ENCODE results near the gene LCN6. TPM values are rescaled to one million over a fixed set of nuclear protein-coding genes. Genes with fewer than 3 reads are reported as not detected.

Gene LCN6
- total RNA-seq, 4 donors from 2014 or later, result 4.0 to 8.3 (median 5.9) TPM

DNA sequence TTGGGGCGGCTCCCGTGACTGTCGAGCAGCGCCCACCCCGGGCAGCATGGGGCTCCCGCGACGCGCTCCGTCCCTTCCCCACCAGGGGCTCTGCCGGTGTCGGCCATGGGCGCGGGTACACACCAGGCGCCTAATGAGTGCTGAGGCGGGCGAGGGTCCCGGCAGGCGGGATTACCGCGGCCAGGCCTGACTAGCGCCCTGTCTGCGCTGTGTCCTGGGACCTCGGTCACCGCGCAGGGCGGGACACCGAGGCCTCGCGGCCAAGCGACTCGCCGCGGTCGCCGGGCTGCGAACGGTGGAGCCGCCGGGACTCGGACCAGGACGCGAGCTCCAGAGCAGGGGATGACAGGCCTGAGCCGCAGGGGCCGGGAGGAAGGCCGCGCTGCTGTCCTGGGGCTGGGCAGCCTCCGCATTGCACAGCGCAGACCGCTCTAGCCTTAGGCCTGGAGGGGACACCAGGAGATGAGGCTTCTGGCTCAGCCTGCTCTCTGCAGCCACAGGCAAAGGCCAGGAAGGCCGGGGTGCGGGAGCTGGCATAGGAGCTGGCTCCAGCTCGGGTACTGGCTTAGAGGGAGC, 19.7 kb downstream of the LCN6 start:
- 60% methylated on average over 1 of the region's 53 CpGs for WGBS
- no peak for DNase-seq (ENCODE audit: low spot score in 2 of 2)
- H3K4me3 ChIP-seq, result peak overlapping the region; percentile 92
- peaks cover 27% of the 10 kb centered on the region for H3K36me3 ChIP-seq
- peaks cover 50% of the 10 kb centered on the region for H3K4me1 ChIP-seq
- H3K27ac ChIP-seq, result peak overlapping the region; percentile 80
- H3K9me3 ChIP-seq, result no peaks in the 10 kb centered on the region
- no peaks in the 10 kb centered on the region for H3K27me3 ChIP-seq
- TF ChIP-seq, protein P1, sequence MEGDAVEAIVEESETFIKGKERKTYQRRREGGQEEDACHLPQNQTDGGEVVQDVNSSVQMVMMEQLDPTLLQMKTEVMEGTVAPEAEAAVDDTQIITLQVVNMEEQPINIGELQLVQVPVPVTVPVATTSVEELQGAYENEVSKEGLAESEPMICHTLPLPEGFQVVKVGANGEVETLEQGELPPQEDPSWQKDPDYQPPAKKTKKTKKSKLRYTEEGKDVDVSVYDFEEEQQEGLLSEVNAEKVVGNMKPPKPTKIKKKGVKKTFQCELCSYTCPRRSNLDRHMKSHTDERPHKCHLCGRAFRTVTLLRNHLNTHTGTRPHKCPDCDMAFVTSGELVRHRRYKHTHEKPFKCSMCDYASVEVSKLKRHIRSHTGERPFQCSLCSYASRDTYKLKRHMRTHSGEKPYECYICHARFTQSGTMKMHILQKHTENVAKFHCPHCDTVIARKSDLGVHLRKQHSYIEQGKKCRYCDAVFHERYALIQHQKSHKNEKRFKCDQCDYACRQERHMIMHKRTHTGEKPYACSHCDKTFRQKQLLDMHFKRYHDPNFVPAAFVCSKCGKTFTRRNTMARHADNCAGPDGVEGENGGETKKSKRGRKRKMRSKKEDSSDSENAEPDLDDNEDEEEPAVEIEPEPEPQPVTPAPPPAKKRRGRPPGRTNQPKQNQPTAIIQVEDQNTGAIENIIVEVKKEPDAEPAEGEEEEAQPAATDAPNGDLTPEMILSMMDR (IDR thresholded peaks at IDR 0.05), result no peak
- TF ChIP-seq EP300 (IDR thresholded peaks at IDR 0.05) (no peak), POLR2A (IDR thresholded peaks at IDR 0.05) (no peak), POLR2AphosphoS5 (IDR thresholded peaks at IDR 0.05) (no peak)

DNA sequence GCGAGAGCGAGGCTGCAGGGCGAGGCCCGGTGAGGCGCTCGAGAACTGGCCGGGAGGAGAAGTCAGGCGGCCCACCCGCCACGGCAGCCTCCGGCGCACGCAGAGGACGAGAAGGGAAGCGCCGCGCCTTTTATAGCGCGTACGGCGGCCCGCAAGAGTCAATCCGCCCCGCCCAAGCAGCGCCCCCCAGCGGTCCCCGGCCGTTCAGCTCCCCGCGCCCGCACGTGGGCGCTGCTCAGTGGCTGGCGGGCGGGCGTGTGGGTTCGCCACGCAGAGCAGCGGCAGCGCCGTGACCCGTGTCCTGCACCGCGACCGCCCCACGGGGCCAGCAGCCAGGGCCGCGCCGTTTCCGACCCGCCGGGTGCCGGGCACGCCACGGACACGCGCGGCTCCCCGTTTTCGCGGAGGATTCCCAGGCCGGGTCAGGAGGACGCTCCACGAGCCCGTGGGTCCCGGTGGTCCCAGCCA, 20.2 kb downstream of the LCN6 start:
- peak; percentile 94 to 96 for DNase-seq (ENCODE audit: low spot score in 2 of 2)
- H3K4me3 ChIP-seq, result peak overlapping the region; percentile 92
- H3K27me3 ChIP-seq, result no peaks in the 10 kb centered on the region
- peaks cover 51% of the 10 kb centered on the region for H3K4me1 ChIP-seq
- WGBS, result no CpG with 5 or more reads among the region's 66 CpGs
- H3K9me3 ChIP-seq, result no peaks in the 10 kb centered on the region
- H3K36me3 ChIP-seq, result peaks cover 32% of the 10 kb centered on the region
- peak overlapping the region; percentile 80 for H3K27ac ChIP-seq
- TF ChIP-seq POLR2AphosphoS5 (IDR thresholded peaks at IDR 0.05) (peak; percentile 78 to 100 (median 98)), POLR2A (IDR thresholded peaks at IDR 0.05) (peak; percentile 98), EP300 (IDR thresholded peaks at IDR 0.05) (no peak)
- TF ChIP-seq, protein P1 (IDR thresholded peaks at IDR 0.05), result peak; percentile 94 to 96

DNA sequence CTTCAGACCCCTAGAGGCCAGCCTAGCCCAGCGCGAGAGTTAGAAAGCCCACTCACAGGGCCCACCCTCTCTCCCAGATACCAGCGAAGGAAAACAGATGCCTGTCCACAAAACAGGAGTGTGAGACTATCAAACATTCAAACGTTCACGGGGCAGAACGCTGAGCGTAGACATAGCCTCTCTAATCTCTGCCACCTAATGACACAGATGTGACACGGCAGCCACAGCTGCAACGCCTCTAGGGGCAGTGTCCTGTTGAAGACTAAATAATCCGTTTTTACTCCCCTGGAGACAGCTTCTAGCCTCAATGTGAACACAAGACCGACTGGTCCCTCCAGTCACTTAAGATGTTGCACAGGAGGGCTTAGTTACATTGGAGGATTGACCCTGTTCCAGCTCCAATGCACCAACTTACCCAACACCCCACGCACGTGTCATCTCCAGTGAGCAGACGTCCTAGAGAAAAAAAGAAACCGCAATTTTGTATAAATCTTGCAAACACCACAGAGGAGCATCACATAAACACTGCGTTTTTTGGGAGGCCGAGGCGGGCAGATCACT, 21.6 kb downstream of the LCN6 start:
- WGBS, result 23% methylated on average over 18 of the region's 18 CpGs
- Histone ChIP-seq H3K27ac (peak overlapping the region; percentile 49), H3K36me3 (peaks cover 46% of the 10 kb centered on the region), H3K27me3 (no peaks in the 10 kb centered on the region), H3K4me1 (peaks cover 65% of the 10 kb centered on the region), H3K4me3 (peak overlapping the region; percentile 92), H3K9me3 (no peaks in the 10 kb centered on the region)
- TF ChIP-seq, protein P1 (IDR thresholded peaks at IDR 0.05), result peak in 1 of 2 donors; percentile 46
- TF ChIP-seq POLR2AphosphoS5 (IDR thresholded peaks at IDR 0.05), result no peak
- TF ChIP-seq EP300 (IDR thresholded peaks at IDR 0.05), result no peak
- no peak for TF ChIP-seq POLR2A (IDR thresholded peaks at IDR 0.05)
- no peak for DNase-seq (ENCODE audit: low spot score in 2 of 2)

DNA sequence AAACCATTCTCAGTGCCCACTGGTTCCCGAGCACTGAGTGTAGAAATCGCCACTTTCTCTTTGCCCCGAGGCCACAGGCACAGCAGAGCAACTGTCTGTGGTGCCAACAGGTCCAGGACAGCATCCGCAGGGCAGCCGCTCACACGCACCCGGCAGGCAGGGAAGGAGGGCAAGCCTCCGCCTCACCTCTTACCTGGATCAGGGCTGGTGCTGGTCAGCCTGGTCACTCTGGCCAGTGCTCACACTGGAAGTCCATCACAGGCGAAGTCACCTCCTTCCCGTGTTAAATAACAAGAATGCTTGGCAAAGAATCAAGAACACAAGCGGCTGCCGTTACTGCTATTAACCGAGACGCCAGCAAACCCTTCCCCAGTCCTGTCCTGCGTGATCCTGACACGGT, 22.2 kb downstream of the LCN6 start:
- WGBS, result 51% methylated on average over 7 of the region's 16 CpGs
- Histone ChIP-seq H3K27me3 (no peaks in the 10 kb centered on the region), H3K4me3 (peak overlapping the region; percentile 92), H3K4me1 (peaks cover 70% of the 10 kb centered on the region), H3K36me3 (peaks cover 48% of the 10 kb centered on the region), H3K27ac (peak overlapping the region; percentile 49), H3K9me3 (no peaks in the 10 kb centered on the region)
- DNase-seq (ENCODE audit: low spot score in 2 of 2), result no peak
- TF ChIP-seq POLR2AphosphoS5 (IDR thresholded peaks at IDR 0.05), result no peak
- no peak for TF ChIP-seq EP300 (IDR thresholded peaks at IDR 0.05)
- TF ChIP-seq, protein P1 (IDR thresholded peaks at IDR 0.05), result no peak
- no peak for TF ChIP-seq POLR2A (IDR thresholded peaks at IDR 0.05)

DNA sequence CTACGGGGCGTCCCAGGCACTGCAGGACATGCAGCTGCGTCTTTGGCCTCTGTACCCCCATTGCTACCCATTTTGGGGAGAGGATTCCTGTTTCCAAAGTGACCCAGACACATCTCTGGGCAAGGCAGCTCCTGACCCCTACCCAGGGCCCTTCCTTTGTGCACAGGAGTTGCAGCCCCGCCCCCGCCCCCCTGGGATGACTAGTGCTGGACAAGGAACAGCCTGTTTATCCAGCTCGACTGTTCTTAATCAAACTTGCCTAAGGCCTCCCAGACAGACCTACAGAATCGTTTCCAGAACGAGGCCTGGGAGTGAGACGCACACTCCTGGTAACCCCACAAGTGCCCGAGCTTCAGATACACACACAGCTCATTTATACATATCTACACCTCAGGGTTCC, 22.7 kb downstream of the LCN6 start:
- H3K4me1 ChIP-seq, result peaks cover 75% of the 10 kb centered on the region
- H3K4me3 ChIP-seq, result peak overlapping the region; percentile 92
- DNase-seq (ENCODE audit: low spot score in 2 of 2), result no peak
- H3K36me3 ChIP-seq, result peaks cover 48% of the 10 kb centered on the region
- TF ChIP-seq, protein P1 (IDR thresholded peaks at IDR 0.05), result no peak
- TF ChIP-seq EP300 (IDR thresholded peaks at IDR 0.05) (no peak), POLR2A (IDR thresholded peaks at IDR 0.05) (no peak)
- H3K9me3 ChIP-seq, result no peaks in the 10 kb centered on the region
- WGBS, result 62% methylated on average over 10 of the region's 10 CpGs
- H3K27ac ChIP-seq, result peak overlapping the region; percentile 49
- no peaks in the 10 kb centered on the region for H3K27me3 ChIP-seq

Data from suprapubic skin (tissue), 4 donors.